Stomach smooth muscle (tissue), 2 donors: ENCODE data around the gene EIF3K.

ENCODE experiments used
- H3K27ac ChIP-seq: one replicate; pipeline ENCODE4 v1.7.0; 2013; ENCODE audit warnings: mild to moderate bottlenecking, low read length, inconsistent platforms
- H3K27me3 ChIP-seq, 2 donors: one replicate each; pipeline ENCODE4 v1.7.0; 2013; ENCODE audit warnings: low read length in 2 of 2; ENCODE audit not compliant: insufficient read depth in 2 of 2, control insufficient read depth in 1 of 2
- H3K36me3 ChIP-seq, 2 donors: one replicate each; pipeline ENCODE4 v1.7.0; 2013; ENCODE audit warnings: low read length in 2 of 2; ENCODE audit not compliant: control insufficient read depth in 2 of 2, insufficient read depth in 2 of 2
- H3K4me1 ChIP-seq: one replicate; pipeline ENCODE4 v1.7.0; 2013; ENCODE audit warnings: low read length; ENCODE audit not compliant: control insufficient read depth, insufficient read depth
- H3K4me3 ChIP-seq, 2 donors: one replicate each; pipeline ENCODE4 v1.7.0; 2013; ENCODE audit warnings: low read length in 2 of 2
- H3K9ac ChIP-seq, 2 donors: one replicate each; pipeline ENCODE4 v1.7.0; 2013; ENCODE audit warnings: low read length in 2 of 2, mild to moderate bottlenecking in 1 of 2
- H3K9me3 ChIP-seq, 2 donors: one replicate each; pipeline ENCODE4 v1.7.0; 2013; ENCODE audit warnings: low read length in 2 of 2; ENCODE audit not compliant: control insufficient read depth in 2 of 2
- donor health status: healthy.
- donor health status: Pancreatic carcinoma.

Gene EIF3K

GRCh38 chr19:38685666-38686529 is 66.9 kb downstream of the EIF3K start:
- Histone ChIP-seq H3K9me3 (no peaks in the 10 kb centered on the region), H3K4me1 (peaks cover 59% of the 10 kb centered on the region), H3K9ac (peak overlapping the region; percentile 36 to 68), H3K27me3 (no peaks in the 10 kb centered on the region), H3K4me3 (peak overlapping the region in 1 of 2 donors; percentile 35), H3K27ac (peak overlapping the region; percentile 82), H3K36me3 (no peaks in the 10 kb centered on the region)

- Histone ChIP-seq H3K27me3 (no peaks in the 10 kb centered on the region), H3K36me3 (no peaks in the 10 kb centered on the region), H3K4me1 (peaks cover 56% of the 10 kb centered on the region), H3K4me3 (no peak overlapping the region), H3K27ac (peak overlapping the region; percentile 82), H3K9me3 (no peaks in the 10 kb centered on the region), H3K9ac (no peak overlapping the region)
These were observed 67.5 kb downstream of the EIF3K start for GRCh38 chr19:38686530-38686888.
